GM12878 (cell line): ENCODE data around the gene GNAZ. TPM values are rescaled to one million over a fixed set of nuclear protein-coding genes. Genes with fewer than 3 reads are reported as not detected.

Source experiments
- ATAC-seq: fragments of 200-7000 bp; cut with Tn5 transposase; 3 replicates; pipeline ENCODE4 v1.9.1; 2020; ENCODE audit warnings: mild to moderate bottlenecking, moderate library complexity
- BruUV-seq: library from RNA; stranded (reverse); fragments of 400-500 nt; replicated peaks from 2 replicates; lab custom pipeline; 2021; lab: Mats Ljungman, UMichigan
- CTCF ChIA-PET: fragments of 300-600 bp; sonication (Branson Sonifier 250); formaldehyde crosslinking; extraction: SDS; loops from one replicate; lab custom pipeline; 2021; ENCODE audit warnings: inconsistent platforms; lab: Yijun Ruan, JAX
- POLR2A ChIA-PET: fragments of 350-600 bp; formaldehyde crosslinking; extraction: SDS; loops from one replicate; lab custom pipeline; 2021; ENCODE audit warnings: inconsistent platforms; lab: Charles Lee
- RAD21 ChIA-PET: fragments of 300-600 bp; sonication (Branson Sonifier 250); formaldehyde crosslinking; loops from one replicate; lab custom pipeline; 2023; ENCODE audit warnings: antibody characterized with exemption; ENCODE audit not compliant: unreplicated experiment; lab: Charles Lee
- SMC1A ChIA-PET: fragments of 300-600 bp; sonication (Branson Sonifier 250); formaldehyde crosslinking; loops from one replicate; lab custom pipeline; 2023; ENCODE audit not compliant: unreplicated experiment, uncharacterized antibody; lab: Charles Lee
- DNase-seq: peaks from one replicate; pipeline ENCODE4 v3.0.0-alpha.2; 2011; ENCODE audit warnings: low read depth, low spot score
- FAIRE-seq: peaks from 3 replicates; lab custom pipeline; 2011; peaks lifted over from hg19 to GRCh38; lab: Jason Lieb, UNC
- H2AFZ ChIP-seq: 2 replicates; pipeline ENCODE4 v1.6.0; 2011; ENCODE audit warnings: low read depth, low read length, control low read depth; ENCODE audit not compliant: control insufficient read depth
- H3K27ac ChIP-seq: 2 replicates; pipeline ENCODE4 v1.5.1; 2011; ENCODE audit warnings: control low read depth; ENCODE audit not compliant: control insufficient read depth, insufficient read depth
- H3K27me3 ChIP-seq, 2 experiments: replicated peaks in 1 of 2; 2 replicates each; pipeline versions ENCODE4 v1.6.0 to v1.6.1; 2011; ENCODE audit warnings: low read length in 1 of 2; ENCODE audit not compliant: control insufficient read depth in 2 of 2, insufficient read depth in 2 of 2
- H3K36me3 ChIP-seq, 2 experiments: 2 replicates each; pipeline ENCODE4 v1.5.1; 2011; ENCODE audit warnings: low read length in 1 of 2; ENCODE audit not compliant: control insufficient read depth in 2 of 2, insufficient read depth in 2 of 2
- H3K4me1 ChIP-seq: 2 replicates; pipeline ENCODE4 v1.6.1; 2011; ENCODE audit warnings: mild to moderate bottlenecking, low read length, moderate library complexity, mixed read lengths; ENCODE audit not compliant: control insufficient read depth, insufficient read depth
- H3K4me2 ChIP-seq: 2 replicates; pipeline ENCODE4 v1.6.0; 2011; ENCODE audit warnings: control low read depth; ENCODE audit not compliant: control insufficient read depth, insufficient read depth
- H3K4me3 ChIP-seq: fragments of 200-600 bp; sonication (generic); 2 replicates; pipeline ENCODE4 v1.5.1; 2016
- H3K79me2 ChIP-seq: 2 replicates; pipeline ENCODE4 v1.6.0; 2011; ENCODE audit warnings: low read length; ENCODE audit not compliant: control insufficient read depth, insufficient read depth
- H3K9ac ChIP-seq: 2 replicates; pipeline ENCODE4 v1.8.0; 2011; ENCODE audit warnings: low read length, control low read depth, mixed read lengths; ENCODE audit not compliant: control insufficient read depth, insufficient read depth
- H3K9me3 ChIP-seq: replicated peaks from 3 replicates; pipeline ENCODE4 v1.5.1; 2011; ENCODE audit warnings: mild to moderate bottlenecking, low read length; ENCODE audit not compliant: control insufficient read depth, insufficient read depth
- H4K20me1 ChIP-seq: 2 replicates; pipeline ENCODE4 v1.6.0; 2011; ENCODE audit not compliant: control insufficient read depth, insufficient read depth
- EZH2 ChIP-seq: IDR thresholded peaks from 2 replicates; pipeline ENCODE4 v1.6.1; 2012; ENCODE audit warnings: low read depth, mild to moderate bottlenecking, control low read depth, inconsistent platforms, low read length, borderline replicate concordance; ENCODE audit not compliant: control insufficient read depth
- HDGF ChIP-seq: fragments of 450-650 bp; IDR thresholded peaks from 2 replicates; pipeline ENCODE4 v1.6.1; 2016; ENCODE audit warnings: antibody characterized with exemption
- KAT2A ChIP-seq: conservative IDR thresholded peaks from 2 replicates; pipeline ENCODE4 v1.6.1; 2011; ENCODE audit warnings: low read depth, low read length; ENCODE audit not compliant: control insufficient read depth
- KLF5 ChIP-seq: fragments of 450-650 bp; IDR thresholded peaks from 2 replicates; pipeline ENCODE4 v1.6.1; 2014; ENCODE audit warnings: mild to moderate bottlenecking; ENCODE audit not compliant: partially characterized antibody
- MTA2 ChIP-seq: fragments of 450-650 bp; IDR thresholded peaks from 2 replicates; pipeline ENCODE4 v1.6.1; 2016; ENCODE audit warnings: low read depth, mild to moderate bottlenecking, moderate library complexity
- MYB ChIP-seq: fragments of 150-350 bp; IDR thresholded peaks from 2 replicates; pipeline ENCODE4 v1.6.1; 2014; ENCODE audit warnings: mild to moderate bottlenecking, low read depth, low read length, borderline replicate concordance
- NRF1 ChIP-seq: conservative IDR thresholded peaks from 2 replicates; pipeline ENCODE4 v1.6.1; 2011; ENCODE audit warnings: mild to moderate bottlenecking, low read depth, low read length, improper control_type of control experiment
- PAX8 ChIP-seq: fragments of 450-650 bp; IDR thresholded peaks from 2 replicates; pipeline ENCODE4 v1.6.1; 2017; ENCODE audit warnings: mild to moderate bottlenecking, moderate library complexity
- RAD21 ChIP-seq: IDR thresholded peaks from 2 replicates; pipeline ENCODE4 v1.6.1; 2011; ENCODE audit warnings: mild to moderate bottlenecking, low read depth, low read length, moderate library complexity; ENCODE audit not compliant: insufficient read depth
- RAD51 ChIP-seq: fragments of 450-650 bp; IDR thresholded peaks from 2 replicates; pipeline ENCODE4 v1.6.1; 2016; ENCODE audit warnings: moderate library complexity, mild to moderate bottlenecking, inconsistent platforms
- RELA ChIP-seq: fragments of 450-650 bp; IDR thresholded peaks from 2 replicates; pipeline ENCODE4 v1.8.0; 2014; ENCODE audit warnings: borderline replicate concordance; ENCODE audit not compliant: partially characterized antibody
- TCF12 ChIP-seq: IDR thresholded peaks from 2 replicates; pipeline ENCODE4 v1.6.1; 2011; ENCODE audit warnings: low read depth, mild to moderate bottlenecking, low read length
- ZBTB4 ChIP-seq: fragments of 450-650 bp; formaldehyde crosslinking; IDR thresholded peaks from 2 replicates; pipeline ENCODE4 v1.4.0; 2022; ENCODE audit warnings: mild to moderate bottlenecking, moderate library complexity
- WGBS: methylation state at CpG from one replicate; pipeline ENCODE4 v1.1.6; 2016; ENCODE audit warnings: low lambda C conversion rate; ENCODE audit not compliant: insufficient replicate concordance, insufficient coverage; ENCODE audit errors: missing lambda C conversion rate; 5-methylcytosine and 5-hydroxymethylcytosine counted together
- in situ Hi-C: fragments of 300-500 bp; cut with MboI; formaldehyde crosslinking; loops from 9 replicates; pipeline ENCODE4 v1.14.3; 2018; ENCODE audit warnings: mixed read lengths
- intact Hi-C: fragments of 100-400 bp; cut with micrococcal nuclease; formaldehyde crosslinking; loops from one replicate; pipeline ENCODE4 v1.14.2; 2022; ENCODE audit not compliant: unreplicated experiment
- polyA plus RNA-seq, 11 experiments: library from polyadenylated mRNA; depleted of rRNA in 4 of 11; unstranded in 6 of 11; stranded (reverse) in 5 of 11; fragments of >200 nt; fragmentation: Nextera tagmentation in 4 of 11; fragmentation: Illumina TruSeq in 1 of 11; extraction: Ambion mirVana in 4 of 11; extraction: Trizol in 1 of 11; gene quantifications; 1 replicate in 1 of 11; 2 replicates in 10 of 11; pipeline versions ENCODE4 v1.2.1 to v1.2.3, GENCODE V29; 2011 to 2016; ENCODE audit warnings: inconsistent platforms in 2 of 11, missing spikeins in 2 of 11, low read depth in 1 of 11
- total RNA-seq, 4 experiments: library from RNA; depleted of rRNA in 3 of 4; stranded (reverse); fragments of >200 nt in 3 of 4; fragmentation: Illumina TruSeq in 1 of 4; extraction: Trizol in 1 of 4; gene quantifications; 2 replicates each; pipeline versions ENCODE4 v1.2.1 to v1.2.3, GENCODE V29; 2013 to 2021
- TF ChIP-seq, protein P1 (sequence below): fragments of 450-650 bp; IDR thresholded peaks from 2 replicates; pipeline ENCODE4 v1.6.1; 2017; ENCODE audit warnings: low read depth, mild to moderate bottlenecking, moderate library complexity
- TF ChIP-seq, protein P2 (sequence below): fragments of 450-650 bp; IDR thresholded peaks from 2 replicates; pipeline ENCODE4 v1.6.1; 2016; ENCODE audit warnings: mild to moderate bottlenecking

Gene GNAZ
- total and polyA plus RNA-seq, 10 of the 15 experiments (the other 5 are each of a cell fraction or from before 2014, with no cell fraction given): 0.09 to 1.0 (median 0.44) TPM; not detected in 1

DNA sequence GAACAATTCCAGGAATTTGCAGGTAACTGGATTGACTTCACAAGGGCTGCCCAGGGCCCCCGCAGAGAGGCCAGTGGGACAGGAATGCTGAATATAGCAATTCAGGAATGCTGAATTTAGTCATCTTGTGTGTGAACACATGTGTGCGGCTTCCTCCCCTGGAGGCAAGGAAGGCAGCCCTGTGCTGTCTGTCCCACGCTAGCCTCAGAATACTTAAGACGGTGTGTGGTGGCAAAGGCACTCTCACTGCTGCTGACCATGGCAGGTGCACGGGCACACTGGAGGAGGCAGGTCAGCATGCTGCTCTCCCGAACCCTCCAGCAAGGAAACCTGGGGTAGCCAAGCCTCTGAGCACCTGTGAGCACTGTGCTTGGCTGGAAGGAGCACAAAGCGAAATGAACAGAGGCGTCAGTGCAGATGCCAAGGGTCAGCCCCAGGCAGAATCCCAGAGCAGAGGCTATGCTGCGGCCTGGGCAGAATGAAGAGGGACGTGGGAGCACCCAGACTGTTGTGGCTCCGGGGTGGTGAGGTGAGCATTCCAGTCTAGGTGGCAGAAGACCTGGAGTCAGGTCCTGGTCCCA lies 2.7 kb downstream of the GNAZ start (continued):
- TF ChIP-seq ZBTB4 (CRISPR knock-in tag): no peak

DNA sequence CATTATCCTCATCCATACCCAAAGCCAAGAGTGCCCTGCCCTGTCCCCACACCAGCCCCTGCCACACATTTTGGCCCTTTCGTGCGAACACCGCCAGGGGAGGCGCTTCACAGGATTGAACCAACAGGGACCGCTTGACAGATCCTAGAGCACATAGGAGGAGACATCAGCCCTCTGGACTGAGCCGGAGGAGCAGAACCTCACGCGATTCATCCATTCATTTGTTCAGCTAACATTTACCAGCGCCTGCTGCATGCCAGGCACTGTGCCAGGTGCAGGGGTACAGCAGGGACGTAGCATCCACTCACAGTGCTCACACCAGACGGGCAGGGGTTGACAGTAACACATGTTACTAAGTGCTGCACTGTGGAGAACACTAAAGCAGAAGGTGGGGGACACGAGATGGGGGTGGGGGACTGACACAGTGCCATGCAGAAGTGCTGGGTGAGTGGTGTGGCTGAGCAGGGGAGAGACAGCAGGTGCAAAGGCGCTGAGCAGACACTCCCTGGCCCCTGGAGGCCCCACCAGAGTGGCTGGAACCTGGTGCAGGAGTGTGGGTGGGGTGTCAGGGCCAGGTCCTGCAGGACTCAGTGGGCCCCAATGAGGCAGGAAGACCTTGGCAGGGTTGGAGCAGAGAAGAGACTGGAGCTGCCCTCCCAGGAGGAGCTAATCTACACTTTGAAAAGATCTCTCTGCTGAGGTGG lies 3.4 kb downstream of the GNAZ start:
- CTCF ChIA-PET: interaction anchor here (0.6 to 2.7 kb wide), 3 partner anchors 40 to 176 kb away, joined by 3 to 11 read pairs (median 4); no protein-coding TSS in a partner anchor
- intact Hi-C loops: no loop called here
- no peaks in the 10 kb centered on the region for H4K20me1 ChIP-seq
- TF ChIP-seq RAD51 (no peak), KAT2A (no peak), EZH2 (no peak), HDGF (no peak), MTA2 (no peak), PAX8 (no peak), RELA (no peak), TCF12 (no peak), NRF1 (no peak), KLF5 (no peak), MYB (no peak), RAD21 (no peak)
- TF ChIP-seq, protein P1, sequence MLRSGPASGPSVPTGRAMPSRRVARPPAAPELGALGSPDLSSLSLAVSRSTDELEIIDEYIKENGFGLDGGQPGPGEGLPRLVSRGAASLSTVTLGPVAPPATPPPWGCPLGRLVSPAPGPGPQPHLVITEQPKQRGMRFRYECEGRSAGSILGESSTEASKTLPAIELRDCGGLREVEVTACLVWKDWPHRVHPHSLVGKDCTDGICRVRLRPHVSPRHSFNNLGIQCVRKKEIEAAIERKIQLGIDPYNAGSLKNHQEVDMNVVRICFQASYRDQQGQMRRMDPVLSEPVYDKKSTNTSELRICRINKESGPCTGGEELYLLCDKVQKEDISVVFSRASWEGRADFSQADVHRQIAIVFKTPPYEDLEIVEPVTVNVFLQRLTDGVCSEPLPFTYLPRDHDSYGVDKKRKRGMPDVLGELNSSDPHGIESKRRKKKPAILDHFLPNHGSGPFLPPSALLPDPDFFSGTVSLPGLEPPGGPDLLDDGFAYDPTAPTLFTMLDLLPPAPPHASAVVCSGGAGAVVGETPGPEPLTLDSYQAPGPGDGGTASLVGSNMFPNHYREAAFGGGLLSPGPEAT: no peak
- TF ChIP-seq, protein P2, sequence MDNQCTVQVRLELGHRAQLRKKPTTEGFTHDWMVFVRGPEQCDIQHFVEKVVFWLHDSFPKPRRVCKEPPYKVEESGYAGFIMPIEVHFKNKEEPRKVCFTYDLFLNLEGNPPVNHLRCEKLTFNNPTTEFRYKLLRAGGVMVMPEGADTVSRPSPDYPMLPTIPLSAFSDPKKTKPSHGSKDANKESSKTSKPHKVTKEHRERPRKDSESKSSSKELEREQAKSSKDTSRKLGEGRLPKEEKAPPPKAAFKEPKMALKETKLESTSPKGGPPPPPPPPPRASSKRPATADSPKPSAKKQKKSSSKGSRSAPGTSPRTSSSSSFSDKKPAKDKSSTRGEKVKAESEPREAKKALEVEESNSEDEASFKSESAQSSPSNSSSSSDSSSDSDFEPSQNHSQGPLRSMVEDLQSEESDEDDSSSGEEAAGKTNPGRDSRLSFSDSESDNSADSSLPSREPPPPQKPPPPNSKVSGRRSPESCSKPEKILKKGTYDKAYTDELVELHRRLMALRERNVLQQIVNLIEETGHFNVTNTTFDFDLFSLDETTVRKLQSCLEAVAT: no peak

More for the DNA sequence above, 3.4 kb downstream of the GNAZ start:
- H2AFZ ChIP-seq: no peak overlapping the region
- in situ Hi-C loops: no loop called here
- DNase-seq: no peak
- 56% methylated on average over 13 of the region's 13 CpGs for WGBS
- peaks cover 0 to 9% of the 10 kb centered on the region in 2 experiments; a peak in 2 of 4 replicates for H3K27me3 ChIP-seq
- H3K79me2 ChIP-seq: no peaks in the 10 kb centered on the region
- H3K4me2 ChIP-seq: no peak overlapping the region
- ChIA-PET POLR2A (interaction anchor here (1.2 kb wide), 1 partner anchor 16 kb away, joined by 3 read pairs; no protein-coding TSS in a partner anchor), SMC1A (interaction anchor here (1.4 to 2.3 kb wide), 2 partner anchors 11 to 116 kb away, joined by 4 to 5 read pairs; no protein-coding TSS in a partner anchor), RAD21 (interaction anchor here (1.2 kb wide), 1 partner anchor 114 kb away, joined by 4 read pairs; no protein-coding TSS in a partner anchor)
- peaks cover 3% of the 10 kb centered on the region; the same call in 1 of the 2 replicates for H3K4me1 ChIP-seq
- H3K27ac ChIP-seq: no peak overlapping the region
- H3K36me3 ChIP-seq: no peaks in the 10 kb centered on the region
- no peak overlapping the region for H3K9ac ChIP-seq
- no peak for FAIRE-seq
- no peak for ATAC-seq
- H3K9me3 ChIP-seq: no peaks in the 10 kb centered on the region
- BruUV-seq: no TSS peak
- no peak overlapping the region for H3K4me3 ChIP-seq
